GM12872 (cell line): ENCODE measurements around the gene DIP2C.

Experiments
- CTCF ChIP-seq: IDR thresholded peaks from 3 replicates; pipeline ENCODE4 v1.5.1; 2011; ENCODE audit warnings: low read depth, mild to moderate bottlenecking, low read length, moderate library complexity; ENCODE audit not compliant: insufficient read depth

DIP2C gene

GRCh38 chr10:628386-629045, 61.0 kb downstream of the DIP2C start:
- TF ChIP-seq CTCF: no peak

GRCh38 chr10:627032-627992, 62.2 kb downstream of the DIP2C start:
- no peak for TF ChIP-seq CTCF

GRCh38 chr10:625751-626711, 63.4 kb downstream of the DIP2C start:
- TF ChIP-seq CTCF: no peak

- TF ChIP-seq CTCF: no peak
These were observed 64.2 kb downstream of the DIP2C start for GRCh38 chr10:625333-625696.

GRCh38 chr10:624605-625332, 64.7 kb downstream of the DIP2C start:
- TF ChIP-seq CTCF: no peak

GRCh38 chr10:624312-624604, 65.2 kb downstream of the DIP2C start:
- TF ChIP-seq CTCF: no peak
